Measurements from ENCODE around the gene JAM3.

DNA sequence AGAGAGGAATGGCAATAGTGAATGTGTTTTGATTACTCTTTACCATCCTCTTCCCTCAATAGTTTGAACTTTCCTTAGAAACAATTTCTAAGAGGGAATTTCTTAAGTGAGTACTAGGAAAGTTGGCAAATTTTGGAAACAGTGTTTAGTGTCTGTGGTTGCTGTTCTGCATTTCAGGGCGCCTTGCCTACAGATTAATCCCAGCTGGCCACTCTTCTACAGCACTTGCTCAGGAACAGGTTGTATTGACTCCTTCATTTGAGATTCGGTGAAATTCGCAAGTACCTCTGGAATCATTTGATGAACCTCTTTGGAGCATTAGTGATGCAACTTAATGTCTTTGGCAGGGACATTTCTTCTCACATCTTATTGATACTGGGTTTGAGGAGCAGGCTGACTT is 28.3 kb downstream of the JAM3 start:
- TF ChIP-seq, protein P1, sequence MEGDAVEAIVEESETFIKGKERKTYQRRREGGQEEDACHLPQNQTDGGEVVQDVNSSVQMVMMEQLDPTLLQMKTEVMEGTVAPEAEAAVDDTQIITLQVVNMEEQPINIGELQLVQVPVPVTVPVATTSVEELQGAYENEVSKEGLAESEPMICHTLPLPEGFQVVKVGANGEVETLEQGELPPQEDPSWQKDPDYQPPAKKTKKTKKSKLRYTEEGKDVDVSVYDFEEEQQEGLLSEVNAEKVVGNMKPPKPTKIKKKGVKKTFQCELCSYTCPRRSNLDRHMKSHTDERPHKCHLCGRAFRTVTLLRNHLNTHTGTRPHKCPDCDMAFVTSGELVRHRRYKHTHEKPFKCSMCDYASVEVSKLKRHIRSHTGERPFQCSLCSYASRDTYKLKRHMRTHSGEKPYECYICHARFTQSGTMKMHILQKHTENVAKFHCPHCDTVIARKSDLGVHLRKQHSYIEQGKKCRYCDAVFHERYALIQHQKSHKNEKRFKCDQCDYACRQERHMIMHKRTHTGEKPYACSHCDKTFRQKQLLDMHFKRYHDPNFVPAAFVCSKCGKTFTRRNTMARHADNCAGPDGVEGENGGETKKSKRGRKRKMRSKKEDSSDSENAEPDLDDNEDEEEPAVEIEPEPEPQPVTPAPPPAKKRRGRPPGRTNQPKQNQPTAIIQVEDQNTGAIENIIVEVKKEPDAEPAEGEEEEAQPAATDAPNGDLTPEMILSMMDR (conservative IDR thresholded peaks at IDR 0.05; ENCODE audit: low read depth, low read length): no peak
- no peak for TF ChIP-seq EZH2 (IDR thresholded peaks at IDR 0.05; ENCODE audit: borderline replicate concordance, low read depth, low read length, poor library complexity, severe bottlenecking)

Measured in A673 (cell line).